ENCODE measurements around the gene APOBEC2.

DNA sequence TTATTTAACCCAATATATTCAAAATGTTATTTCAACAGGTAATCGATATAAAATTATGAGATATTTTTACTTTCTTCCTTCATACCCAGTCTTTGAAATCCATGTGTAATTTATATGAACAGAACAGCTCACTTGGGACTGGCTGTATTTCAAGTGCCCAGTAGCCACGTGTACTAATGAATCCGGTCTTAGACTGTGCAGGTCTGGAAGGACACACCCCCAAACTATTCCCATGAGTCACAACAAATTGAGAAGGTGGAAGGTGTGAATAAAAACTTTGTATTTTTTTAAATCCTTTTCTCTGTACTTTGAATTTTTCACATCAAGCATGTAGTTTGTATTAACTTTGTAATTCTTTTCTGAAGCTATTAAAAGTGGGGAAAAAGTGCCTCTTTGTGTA is 16.8 kb upstream of the APOBEC2 start:
- TF ChIP-seq, protein P1, sequence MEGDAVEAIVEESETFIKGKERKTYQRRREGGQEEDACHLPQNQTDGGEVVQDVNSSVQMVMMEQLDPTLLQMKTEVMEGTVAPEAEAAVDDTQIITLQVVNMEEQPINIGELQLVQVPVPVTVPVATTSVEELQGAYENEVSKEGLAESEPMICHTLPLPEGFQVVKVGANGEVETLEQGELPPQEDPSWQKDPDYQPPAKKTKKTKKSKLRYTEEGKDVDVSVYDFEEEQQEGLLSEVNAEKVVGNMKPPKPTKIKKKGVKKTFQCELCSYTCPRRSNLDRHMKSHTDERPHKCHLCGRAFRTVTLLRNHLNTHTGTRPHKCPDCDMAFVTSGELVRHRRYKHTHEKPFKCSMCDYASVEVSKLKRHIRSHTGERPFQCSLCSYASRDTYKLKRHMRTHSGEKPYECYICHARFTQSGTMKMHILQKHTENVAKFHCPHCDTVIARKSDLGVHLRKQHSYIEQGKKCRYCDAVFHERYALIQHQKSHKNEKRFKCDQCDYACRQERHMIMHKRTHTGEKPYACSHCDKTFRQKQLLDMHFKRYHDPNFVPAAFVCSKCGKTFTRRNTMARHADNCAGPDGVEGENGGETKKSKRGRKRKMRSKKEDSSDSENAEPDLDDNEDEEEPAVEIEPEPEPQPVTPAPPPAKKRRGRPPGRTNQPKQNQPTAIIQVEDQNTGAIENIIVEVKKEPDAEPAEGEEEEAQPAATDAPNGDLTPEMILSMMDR (IDR thresholded peaks at IDR 0.05 in 2 of 3, conservative IDR thresholded peaks at IDR 0.05 in 1 of 3; ENCODE audit: insufficient read depth in 2 of 3, low read depth in 1 of 3, low read length in 3 of 3) = no peak
- no peak for TF ChIP-seq POU5F1 (IDR thresholded peaks at IDR 0.05; ENCODE audit: borderline replicate concordance, low read depth, low read length, partially characterized antibody)
- no peak for TF ChIP-seq MAFG (tag; conservative IDR thresholded peaks at IDR 0.05)
- no peak for TF ChIP-seq EP300 (IDR thresholded peaks at IDR 0.05; ENCODE audit: low read length)
- TF ChIP-seq, protein P2, sequence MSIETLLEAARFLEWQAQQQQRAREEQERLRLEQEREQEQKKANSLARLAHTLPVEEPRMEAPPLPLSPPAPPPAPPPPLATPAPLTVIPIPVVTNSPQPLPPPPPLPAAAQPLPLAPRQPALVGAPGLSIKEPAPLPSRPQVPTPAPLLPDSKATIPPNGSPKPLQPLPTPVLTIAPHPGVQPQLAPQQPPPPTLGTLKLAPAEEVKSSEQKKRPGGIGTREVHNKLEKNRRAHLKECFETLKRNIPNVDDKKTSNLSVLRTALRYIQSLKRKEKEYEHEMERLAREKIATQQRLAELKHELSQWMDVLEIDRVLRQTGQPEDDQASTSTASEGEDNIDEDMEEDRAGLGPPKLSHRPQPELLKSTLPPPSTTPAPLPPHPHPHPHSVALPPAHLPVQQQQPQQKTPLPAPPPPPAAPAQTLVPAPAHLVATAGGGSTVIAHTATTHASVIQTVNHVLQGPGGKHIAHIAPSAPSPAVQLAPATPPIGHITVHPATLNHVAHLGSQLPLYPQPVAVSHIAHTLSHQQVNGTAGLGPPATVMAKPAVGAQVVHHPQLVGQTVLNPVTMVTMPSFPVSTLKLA (conservative IDR thresholded peaks at IDR 0.05) = no peak
- no peak for TF ChIP-seq ZNF274 (IDR thresholded peaks at IDR 0.05; ENCODE audit: borderline replicate concordance, low read depth, low read length)
- no peak for TF ChIP-seq POLR2A (conservative IDR thresholded peaks at IDR 0.05)
- TF ChIP-seq NR2F6 (CRISPR knock-in tag; IDR thresholded peaks at IDR 0.05) = no peak

Data from K562 (cell line).